Keratinocyte (primary cell): ENCODE measurements around the gene SMAP1. TPM values are rescaled to one million over a fixed set of nuclear protein-coding genes. Genes with fewer than 3 reads are reported as not detected.

Experiments used
- DNase-seq: peaks from one replicate; pipeline ENCODE4 v3.0.0-alpha.2; 2011; ENCODE audit warnings: low read depth, missing footprints, low spot score
- FAIRE-seq: peaks from 2 replicates; lab custom pipeline; 2011; peaks lifted over from hg19 to GRCh38; lab: Jason Lieb, UNC
- H2AFZ ChIP-seq: 2 replicates; pipeline ENCODE4 v1.6.0; 2012; ENCODE audit warnings: low read length, control low read depth, inconsistent platforms; ENCODE audit not compliant: control insufficient read depth
- H3K27ac ChIP-seq: 2 replicates; pipeline ENCODE4 v1.5.1; 2011; ENCODE audit warnings: low read length; ENCODE audit not compliant: control insufficient read depth, insufficient read depth
- H3K27me3 ChIP-seq: 3 replicates; pipeline ENCODE4 v1.6.0; 2011; ENCODE audit warnings: low read length; ENCODE audit not compliant: control insufficient read depth, insufficient read depth; ENCODE audit errors: extremely low read depth
- H3K36me3 ChIP-seq, 2 experiments: 2 replicates in 1 of 2; 3 replicates in 1 of 2; pipeline ENCODE4 v1.5.1; 2011; ENCODE audit warnings: low read length in 2 of 2, mild to moderate bottlenecking in 1 of 2; ENCODE audit not compliant: control insufficient read depth in 2 of 2, insufficient read depth in 2 of 2; ENCODE audit errors: extremely low read depth in 1 of 2
- H3K4me1 ChIP-seq: 3 replicates; pipeline ENCODE4 v1.5.1; 2011; ENCODE audit warnings: low read length; ENCODE audit not compliant: control insufficient read depth, insufficient read depth; ENCODE audit errors: extremely low read depth
- H3K4me2 ChIP-seq: 3 replicates; pipeline ENCODE4 v1.6.0; 2011; ENCODE audit warnings: low read depth, low read length; ENCODE audit not compliant: control insufficient read depth, insufficient read depth; ENCODE audit errors: extremely low read depth
- H3K4me3 ChIP-seq, 3 experiments: fragments of 200-600 bp in 1 of 3; sonication (generic) in 1 of 3; 2 replicates in 2 of 3; 3 replicates in 1 of 3; pipeline ENCODE4 v1.5.1; 2011 to 2016; ENCODE audit warnings: low read length in 3 of 3, mild to moderate bottlenecking in 3 of 3, control low read depth in 2 of 3, inconsistent platforms in 1 of 3, low read depth in 1 of 3, mixed read lengths in 1 of 3, mixed run types in 1 of 3, moderate library complexity in 1 of 3; ENCODE audit not compliant: control insufficient read depth in 2 of 3, insufficient read depth in 2 of 3; ENCODE audit errors: extremely low read depth in 1 of 3
- H3K79me2 ChIP-seq: 2 replicates; pipeline ENCODE4 v1.6.0; 2012; ENCODE audit warnings: low read length; ENCODE audit not compliant: control insufficient read depth, insufficient read depth
- H3K9ac ChIP-seq: 3 replicates; pipeline ENCODE4 v1.6.0; 2011; ENCODE audit warnings: low read length; ENCODE audit not compliant: control insufficient read depth, insufficient read depth; ENCODE audit errors: extremely low read depth
- H3K9me1 ChIP-seq: 3 replicates; pipeline ENCODE4 v1.6.0; 2011; ENCODE audit warnings: low read length; ENCODE audit not compliant: control insufficient read depth, insufficient read depth; ENCODE audit errors: extremely low read depth
- H3K9me3 ChIP-seq: 2 replicates; pipeline ENCODE4 v1.5.1; 2012; ENCODE audit warnings: low read depth, low read length; ENCODE audit not compliant: control insufficient read depth
- H4K20me1 ChIP-seq: 3 replicates; pipeline ENCODE4 v1.6.0; 2011; ENCODE audit warnings: low read length; ENCODE audit not compliant: control insufficient read depth, insufficient read depth; ENCODE audit errors: extremely low read depth
- CTCF ChIP-seq, 3 experiments: IDR thresholded peaks in 1 of 3; conservative IDR thresholded peaks in 1 of 3; optimal IDR thresholded peaks in 1 of 3; 2 replicates in 2 of 3; 3 replicates in 1 of 3; pipeline versions ENCODE3 to v1.5.1; 2011; ENCODE audit warnings: low read length in 3 of 3, mild to moderate bottlenecking in 3 of 3, moderate library complexity in 2 of 3, control low read depth in 1 of 3, inconsistent platforms in 1 of 3; ENCODE audit not compliant: insufficient read depth in 2 of 3; ENCODE audit errors: extremely low read depth in 1 of 3
- EZH2 ChIP-seq: IDR thresholded peaks from one replicate; pipeline ENCODE4 v1.6.1; 2012; ENCODE audit warnings: inconsistent platforms, mild to moderate bottlenecking, low read length, moderate library complexity
- dilution Hi-C: fragments of 300-500 bp; cut with MboI; formaldehyde crosslinking; loops from one replicate; pipeline ENCODE4 v1.7.0; 2020; ENCODE audit warnings: low sequenced_read_pairs; ENCODE audit not compliant: extremely low pct_ligation_motif_present
- polyA plus RNA-seq, 5 experiments: library from polyadenylated mRNA; depleted of rRNA in 3 of 5; stranded (reverse) in 3 of 5; stranded (forward) in 1 of 5; unstranded in 1 of 5; fragments of >200 nt; gene quantifications; 1 replicate in 1 of 5; 2 replicates in 3 of 5; 3 replicates in 1 of 5; pipeline versions ENCODE4 v1.2.1 to v1.2.3, GENCODE V29; 2011 to 2012; ENCODE audit warnings: missing spikeins in 2 of 5, low read depth in 1 of 5, low replicate concordance in 1 of 5

The SMAP1 gene
- polyA plus RNA-seq, 1 donor (not counting 4 experiments of a cell fraction or from before 2014, with no cell fraction given) = 16.5 TPM

- Histone ChIP-seq H2AFZ (no peak overlapping the region), H3K27ac (no peak overlapping the region), H3K36me3 (no peaks in the 10 kb centered on the region), H3K9ac (no peak overlapping the region), H3K79me2 (peaks cover 13% of the 10 kb centered on the region), H3K4me2 (no peak overlapping the region), H4K20me1 (no peaks in the 10 kb centered on the region), H3K4me3 (no peak overlapping the region), H3K27me3 (no peaks in the 10 kb centered on the region), H3K9me3 (no peaks in the 10 kb centered on the region), H3K9me1 (no peaks in the 10 kb centered on the region), H3K4me1 (peaks cover 10% of the 10 kb centered on the region)
- no peak for DNase-seq
- no peak for FAIRE-seq
- dilution Hi-C loops = no loop called here
- no peak for TF ChIP-seq CTCF (optimal IDR thresholded peaks at IDR 0.05 in 1 of 3, IDR thresholded peaks at IDR 0.05 in 1 of 3, conservative IDR thresholded peaks at IDR 0.05 in 1 of 3; ENCODE audit: extremely low read depth in 1 of 3, insufficient read depth in 2 of 3, low read length in 3 of 3)
Observed at GRCh38 chr6:70673601-70674000, 5.9 kb downstream of the SMAP1 start.

- no peak for DNase-seq
- H2AFZ ChIP-seq = no peak overlapping the region
- H3K27ac ChIP-seq = no peak overlapping the region
- no peaks in the 10 kb centered on the region for H3K9me1 ChIP-seq
- no peak overlapping the region for H3K9ac ChIP-seq
- no peaks in the 10 kb centered on the region for H3K36me3 ChIP-seq
- H3K4me2 ChIP-seq = no peak overlapping the region
- no peak for FAIRE-seq
- H4K20me1 ChIP-seq = no peaks in the 10 kb centered on the region
- H3K27me3 ChIP-seq = no peaks in the 10 kb centered on the region
- TF ChIP-seq CTCF (optimal IDR thresholded peaks at IDR 0.05 in 1 of 3, IDR thresholded peaks at IDR 0.05 in 1 of 3, conservative IDR thresholded peaks at IDR 0.05 in 1 of 3; ENCODE audit: extremely low read depth in 1 of 3, insufficient read depth in 2 of 3, low read length in 3 of 3) = no peak
- no peak for TF ChIP-seq EZH2
- H3K79me2 ChIP-seq = peaks cover 10% of the 10 kb centered on the region
- no peaks in the 10 kb centered on the region for H3K9me3 ChIP-seq
- no peaks in the 10 kb centered on the region for H3K4me1 ChIP-seq
- no peak overlapping the region for H3K4me3 ChIP-seq
- dilution Hi-C loops = no loop called here
Observed at GRCh38 chr6:70675822-70676221, 8.1 kb downstream of the SMAP1 start.
